NCI-H2196 treated with DMSO at 0.1 percent for 48 hours (cell line): ENCODE results near the gene LASP1.
"Not testable (repeated sequence)": the region's sequence is repeated elsewhere in the genome, so short reads cannot be mapped to it uniquely, and the experiment has no call there.

Source experiments
- DNase-seq: peaks from one replicate; lab custom pipeline; 2025; ENCODE audit not compliant: unreplicated experiment; lab: John Stamatoyannopoulos, UW

The LASP1 gene

GRCh38 chr17:38925263-38925995 is 55.6 kb downstream of the LASP1 start, which contains the start of gene LASP1NB:
Gene LASP1NB (plus strand): TSS chr17:38925614.
- DNase-seq: no peak

GRCh38 chr17:38926293-38927070 is 56.6 kb downstream of the LASP1 start:
- no peak for DNase-seq

GRCh38 chr17:38930782-38931181 is 60.9 kb downstream of the LASP1 start:
- not testable (repeated sequence) for DNase-seq

- DNase-seq: not testable (repeated sequence)
Observed at GRCh38 chr17:38933962-38934361, 64.1 kb downstream of the LASP1 start.

- no peak for DNase-seq
Observed at GRCh38 chr17:38939987-38940386, 70.1 kb downstream of the LASP1 start.

GRCh38 chr17:38940404-38940803 is 70.5 kb downstream of the LASP1 start:
- no peak for DNase-seq

GRCh38 chr17:38942696-38943334 is 73.0 kb downstream of the LASP1 start:
- DNase-seq: no peak

GRCh38 chr17:38943607-38944006 is 73.7 kb downstream of the LASP1 start:
- DNase-seq: no peak

- DNase-seq: no peak
Observed at GRCh38 chr17:38947189-38947588, 77.3 kb downstream of the LASP1 start.

- DNase-seq: not testable (repeated sequence)
Observed at GRCh38 chr17:38953800-38954199, 83.9 kb downstream of the LASP1 start.

GRCh38 chr17:38958326-38958725 is 88.5 kb downstream of the LASP1 start:
- DNase-seq: no peak

- DNase-seq: no peak
Observed at GRCh38 chr17:38958756-38959155, 88.9 kb downstream of the LASP1 start.

- no peak for DNase-seq
Observed at GRCh38 chr17:38959508-38959907, 89.7 kb downstream of the LASP1 start.

GRCh38 chr17:38960402-38960801 is 90.5 kb downstream of the LASP1 start:
- DNase-seq: no peak

GRCh38 chr17:38961413-38961812 is 91.6 kb downstream of the LASP1 start:
- no peak for DNase-seq

- no peak for DNase-seq
Observed at GRCh38 chr17:38967290-38967738, 97.5 kb downstream of the LASP1 start, which contains the start of gene FBXO47. Gene FBXO47 (minus strand): TSS chr17:38967403. CDS start chr17:38963025, 4,378 bp downstream.

- DNase-seq: no peak
Observed at GRCh38 chr17:38969281-38969680, 99.4 kb downstream of the LASP1 start.

GRCh38 chr17:38970128-38970527 is 100.3 kb downstream of the LASP1 start:
- DNase-seq: no peak

- no peak for DNase-seq
Observed at GRCh38 chr17:38970804-38971203, 100.9 kb downstream of the LASP1 start.
